ENCODE data around the gene RPL29.
A peak's percentile ranks its signal among the peaks of the same experiment; 100 is the strongest.
"Not testable (repeated sequence)": the region's sequence is repeated elsewhere in the genome, so short reads cannot be mapped to it uniquely, and the experiment has no call there.

Gene RPL29

DNA sequence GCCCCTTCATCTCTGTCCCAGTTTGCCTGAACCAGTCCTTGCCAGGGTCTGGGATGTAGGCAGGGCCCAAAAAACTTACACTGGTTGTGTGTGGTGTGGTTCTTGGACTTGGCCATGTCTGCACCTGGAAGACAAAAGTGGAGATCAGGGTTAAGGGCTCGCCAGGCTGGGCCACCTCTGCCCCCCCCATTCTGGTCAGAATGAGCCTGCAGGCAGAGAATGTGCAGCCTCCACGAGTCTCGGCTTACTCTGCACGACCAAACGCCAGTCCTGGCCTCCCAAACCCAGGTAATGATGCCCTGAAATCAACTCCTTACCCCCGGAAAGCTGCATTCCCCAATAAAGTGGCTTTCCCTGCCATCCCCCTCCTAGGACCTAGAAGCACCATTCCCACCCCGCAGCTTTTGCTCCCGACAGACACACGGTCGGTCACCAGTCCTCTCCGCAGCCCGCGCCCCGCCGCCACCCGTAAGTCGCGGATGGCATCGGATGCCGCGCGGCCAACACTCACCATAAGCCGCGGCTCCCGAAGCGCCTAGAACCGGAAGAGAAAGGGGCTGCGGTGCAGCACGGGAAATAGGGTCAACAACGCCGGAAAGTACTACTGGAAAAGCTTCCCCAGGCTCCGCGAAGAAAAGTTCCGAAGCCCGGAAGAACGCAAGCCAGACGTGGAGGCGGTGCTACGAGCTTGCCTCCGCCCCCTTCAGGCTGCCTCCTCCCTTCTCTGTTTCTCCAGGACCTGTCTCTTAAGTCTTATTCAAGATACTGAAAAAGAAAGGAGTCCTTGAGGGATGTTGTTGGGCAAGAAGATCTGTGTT lies at the start of gene RPL29:
Gene RPL29 (minus strand): TSS at position 550 of the 818 bp plus-strand sequence. CDS start 434 bp downstream, at position 116.
- peak; percentile 88 for DNase-seq (ENCODE audit: insufficient read length, low spot score)
- TF ChIP-seq, protein P1, sequence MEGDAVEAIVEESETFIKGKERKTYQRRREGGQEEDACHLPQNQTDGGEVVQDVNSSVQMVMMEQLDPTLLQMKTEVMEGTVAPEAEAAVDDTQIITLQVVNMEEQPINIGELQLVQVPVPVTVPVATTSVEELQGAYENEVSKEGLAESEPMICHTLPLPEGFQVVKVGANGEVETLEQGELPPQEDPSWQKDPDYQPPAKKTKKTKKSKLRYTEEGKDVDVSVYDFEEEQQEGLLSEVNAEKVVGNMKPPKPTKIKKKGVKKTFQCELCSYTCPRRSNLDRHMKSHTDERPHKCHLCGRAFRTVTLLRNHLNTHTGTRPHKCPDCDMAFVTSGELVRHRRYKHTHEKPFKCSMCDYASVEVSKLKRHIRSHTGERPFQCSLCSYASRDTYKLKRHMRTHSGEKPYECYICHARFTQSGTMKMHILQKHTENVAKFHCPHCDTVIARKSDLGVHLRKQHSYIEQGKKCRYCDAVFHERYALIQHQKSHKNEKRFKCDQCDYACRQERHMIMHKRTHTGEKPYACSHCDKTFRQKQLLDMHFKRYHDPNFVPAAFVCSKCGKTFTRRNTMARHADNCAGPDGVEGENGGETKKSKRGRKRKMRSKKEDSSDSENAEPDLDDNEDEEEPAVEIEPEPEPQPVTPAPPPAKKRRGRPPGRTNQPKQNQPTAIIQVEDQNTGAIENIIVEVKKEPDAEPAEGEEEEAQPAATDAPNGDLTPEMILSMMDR (IDR thresholded peaks at IDR 0.05; ENCODE audit: insufficient read depth, missing control alignments): peak; percentile 10
- no peak for FAIRE-seq

DNA sequence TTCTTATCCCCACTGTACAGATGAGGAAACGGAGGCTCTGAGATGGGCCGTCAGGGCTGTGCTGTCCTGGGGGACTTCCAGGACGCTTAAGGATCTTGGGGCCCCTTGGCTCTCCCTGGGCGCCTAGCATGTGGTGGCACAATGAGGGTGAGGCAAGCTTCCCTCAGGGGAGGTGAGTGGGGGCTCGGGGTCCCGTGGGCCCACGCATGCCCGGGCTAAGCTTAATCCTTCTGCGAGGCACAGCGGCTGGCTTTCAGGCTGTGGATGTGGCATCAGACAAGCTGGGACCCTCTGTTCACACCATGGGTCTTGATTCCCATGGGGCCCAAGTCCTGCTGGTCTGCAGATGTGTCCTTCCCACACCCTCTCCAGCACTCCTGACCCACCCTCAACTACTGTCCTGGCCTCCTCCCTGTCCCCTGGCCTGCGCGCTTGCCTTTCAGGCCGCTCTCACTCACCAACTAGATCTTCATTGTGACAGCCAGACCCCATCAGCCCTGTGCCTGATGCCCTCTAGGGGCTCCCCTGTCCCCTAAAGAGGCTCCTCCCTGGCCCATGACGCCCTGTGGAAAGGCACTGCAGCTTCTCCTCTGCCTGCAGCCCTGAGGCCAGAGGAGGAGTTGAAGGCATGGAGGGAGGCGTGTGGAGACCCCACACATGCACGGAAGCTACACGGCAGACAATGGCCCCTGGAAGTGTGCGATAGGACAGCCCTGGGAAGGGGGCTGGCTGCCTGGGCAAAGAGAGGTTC lies 49.3 kb upstream of the RPL29 start:
- TF ChIP-seq, protein P1 (IDR thresholded peaks at IDR 0.05; ENCODE audit: insufficient read depth, missing control alignments): no peak
- DNase-seq (ENCODE audit: insufficient read length, low spot score) (no peak), FAIRE-seq (no peak)

GRCh38 chr3:52043750-52044149 lies 48.1 kb upstream of the RPL29 start:
- TF ChIP-seq, protein P1 (IDR thresholded peaks at IDR 0.05; ENCODE audit: insufficient read depth, missing control alignments): no peak
- FAIRE-seq: peak; percentile 63
- peak; percentile 88 for DNase-seq (ENCODE audit: insufficient read length, low spot score)

DNA sequence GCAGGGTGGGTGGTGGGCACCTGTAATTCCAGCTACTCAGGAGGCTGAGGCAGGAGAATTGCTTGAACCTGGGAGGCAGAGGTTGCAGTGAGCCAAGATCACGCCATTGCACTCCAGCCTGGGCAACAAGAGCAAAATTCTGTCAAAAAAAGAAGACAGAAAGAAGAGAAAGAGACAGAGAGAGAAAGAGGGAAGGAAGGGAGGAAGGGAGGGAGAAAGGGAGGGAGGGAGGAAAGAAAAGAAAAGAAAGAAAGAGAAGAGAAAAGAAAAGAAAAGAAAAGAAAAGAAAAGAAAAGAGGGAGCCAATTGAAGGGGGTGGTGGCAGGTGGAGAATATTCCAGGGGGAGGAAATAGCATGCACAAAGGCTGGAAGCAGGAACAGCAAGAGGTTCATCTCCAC lies 47.3 kb upstream of the RPL29 start:
- FAIRE-seq; DNase-seq (ENCODE audit: insufficient read length, low spot score): not testable (repeated sequence)

- FAIRE-seq: no peak
- DNase-seq (ENCODE audit: insufficient read length, low spot score): peak; percentile 83
- TF ChIP-seq, protein P1 (IDR thresholded peaks at IDR 0.05; ENCODE audit: insufficient read depth, missing control alignments): peak; percentile 50
These were observed 45.5 kb upstream of the RPL29 start for GRCh38 chr3:52041118-52041731.

DNA sequence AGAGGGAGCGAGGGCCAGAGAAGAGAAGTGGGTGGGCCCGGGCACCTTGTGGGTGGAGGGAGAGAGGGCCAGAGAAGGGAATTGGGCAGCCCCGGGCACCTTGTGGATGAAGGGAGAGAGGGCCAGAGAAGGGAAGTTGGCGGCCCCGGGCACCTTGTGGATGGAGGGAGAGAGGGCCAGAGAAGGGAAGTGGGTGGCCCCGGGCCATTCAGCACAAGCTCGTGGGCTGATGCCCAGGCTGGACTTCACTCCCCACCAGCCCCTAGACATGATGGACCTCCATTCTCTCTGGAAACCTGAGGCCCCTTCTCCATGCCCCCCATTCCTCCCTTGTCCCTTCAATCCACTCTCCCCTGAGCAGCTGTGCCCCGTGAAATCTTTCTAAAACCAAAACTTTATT lies 44.9 kb upstream of the RPL29 start:
- TF ChIP-seq, protein P1 (IDR thresholded peaks at IDR 0.05; ENCODE audit: insufficient read depth, missing control alignments): no peak
- FAIRE-seq (no peak), DNase-seq (ENCODE audit: insufficient read length, low spot score) (no peak)

DNA sequence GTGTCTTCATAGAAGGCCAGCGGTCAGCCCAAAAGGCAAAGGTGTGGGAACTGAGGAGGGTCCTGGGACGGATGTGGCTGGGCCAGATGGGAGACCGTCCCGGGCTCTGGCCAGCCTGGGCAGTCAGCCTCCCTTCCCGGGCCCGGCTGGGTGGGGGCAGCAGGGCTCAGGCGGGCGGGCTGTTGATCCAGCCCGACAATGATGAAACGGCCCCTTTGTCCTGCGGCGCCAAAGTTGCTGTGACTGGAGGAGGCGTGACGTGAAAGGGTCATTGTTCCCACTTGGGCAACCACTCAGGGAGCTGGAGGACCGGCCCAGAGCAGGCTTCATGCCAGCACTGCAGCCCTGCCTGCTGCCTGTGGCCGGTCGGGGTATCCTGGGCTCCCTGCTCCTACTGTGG lies 44.2 kb upstream of the RPL29 start:
- DNase-seq (ENCODE audit: insufficient read length, low spot score) (no peak), FAIRE-seq (no peak)
- TF ChIP-seq, protein P1 (IDR thresholded peaks at IDR 0.05; ENCODE audit: insufficient read depth, missing control alignments): no peak

Data from D721Med (cell line).